HT-29 (cell line): ENCODE results near the gene FOXL1. TPM values are rescaled to one million over a fixed set of nuclear protein-coding genes. Genes with fewer than 3 reads are reported as not detected.

Experiments
- DNase-seq: peaks from one replicate; pipeline ENCODE4 v3.0.0-alpha.2; 2015; ENCODE audit warnings: low spot score
- total RNA-seq: library from RNA; depleted of rRNA; stranded (reverse); fragments of >200 nt; shearing (Covaris generic); gene quantifications from 2 replicates; pipeline ENCODE4 v1.2.3, GENCODE V29; 2014

The FOXL1 gene
- total RNA-seq, 1 experiment from 2014 or later: 2.6 TPM

DNA sequence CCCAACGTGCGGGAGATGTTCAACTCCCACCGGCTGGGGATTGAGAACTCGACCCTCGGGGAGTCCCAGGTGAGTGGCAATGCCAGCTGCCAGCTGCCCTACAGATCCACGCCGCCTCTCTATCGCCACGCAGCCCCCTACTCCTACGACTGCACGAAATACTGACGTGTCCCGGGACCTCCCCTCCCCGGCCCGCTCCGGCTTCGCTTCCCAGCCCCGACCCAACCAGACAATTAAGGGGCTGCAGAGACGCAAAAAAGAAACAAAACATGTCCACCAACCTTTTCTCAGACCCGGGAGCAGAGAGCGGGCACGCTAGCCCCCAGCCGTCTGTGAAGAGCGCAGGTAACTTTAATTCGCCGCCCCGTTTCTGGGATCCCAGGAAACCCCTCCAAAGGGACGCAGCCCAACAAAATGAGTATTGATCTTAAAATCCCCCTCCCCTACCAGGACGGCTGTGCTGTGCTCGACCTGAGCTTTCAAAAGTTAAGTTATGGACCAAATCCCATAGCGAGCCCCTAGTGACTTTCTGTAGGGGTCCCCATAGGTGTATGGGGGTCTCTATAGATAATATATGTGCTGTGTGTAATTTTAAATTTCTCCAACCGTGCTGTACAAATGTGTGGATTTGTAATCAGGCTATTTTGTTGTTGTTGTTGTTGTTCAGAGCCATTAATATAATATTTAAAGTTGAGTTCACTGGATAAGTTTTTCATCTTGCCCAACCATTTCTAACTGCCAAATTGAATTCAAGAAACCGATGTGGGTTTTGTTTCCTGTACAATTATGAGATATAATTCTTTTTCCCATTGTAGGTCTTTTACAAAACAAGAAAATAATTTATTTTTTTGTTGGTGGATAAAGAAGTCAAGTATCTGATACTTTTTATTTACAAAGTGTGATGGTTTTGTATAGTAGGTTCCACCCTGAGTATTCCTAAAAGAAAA, 9.4 kb upstream of the FOXL1 start:
- no peak for DNase-seq

- DNase-seq: no peak
These were observed 8.5 kb upstream of the FOXL1 start for GRCh38 chr16:86569701-86570447.

DNA sequence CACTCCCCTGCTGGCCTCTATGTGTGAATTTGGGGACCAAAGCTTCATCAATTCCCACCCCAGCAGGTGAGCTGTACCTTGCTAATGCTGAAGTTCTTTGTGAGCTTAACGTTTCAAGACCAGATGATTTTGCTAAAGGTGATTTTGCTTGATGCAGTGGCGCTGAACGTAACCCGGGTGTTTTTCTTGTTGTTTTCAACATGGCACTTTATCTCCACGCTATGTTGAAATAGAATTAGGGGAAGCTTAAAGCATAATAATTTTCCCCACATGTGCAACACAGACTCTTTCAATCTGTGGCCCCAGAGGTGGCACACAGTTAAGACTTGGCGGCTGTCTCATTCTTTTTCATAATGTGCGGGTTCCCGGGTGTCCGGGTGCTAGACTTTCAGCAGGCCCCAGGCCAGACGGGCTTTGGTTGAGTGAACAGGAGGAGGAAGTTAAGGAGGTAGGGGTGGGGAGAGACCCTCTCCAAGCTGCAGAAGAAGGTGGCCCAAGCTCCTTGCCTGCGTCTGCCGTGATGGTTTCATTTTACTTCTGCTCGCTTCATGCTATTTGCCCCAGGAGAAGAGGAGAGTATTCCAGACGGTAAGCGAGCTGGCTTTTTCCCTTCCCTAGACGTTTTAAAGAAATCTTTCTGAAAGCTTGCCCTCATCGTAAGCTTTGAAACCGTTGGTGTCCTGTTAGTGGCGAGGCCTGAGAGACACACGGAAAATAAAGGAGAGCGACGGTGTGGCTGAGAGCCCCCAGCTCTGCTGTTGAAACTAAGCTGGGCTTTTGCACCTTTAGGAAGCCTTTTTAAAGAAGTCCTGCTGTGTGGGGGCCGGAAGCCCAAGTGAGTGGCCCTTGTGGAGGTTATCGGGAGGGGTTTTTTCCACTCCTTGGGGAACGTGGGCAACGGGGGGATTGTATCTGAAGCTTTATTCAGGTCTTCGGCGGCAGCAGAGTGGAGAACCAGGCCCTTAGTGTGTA, 7.5 kb upstream of the FOXL1 start:
- no peak for DNase-seq

DNA sequence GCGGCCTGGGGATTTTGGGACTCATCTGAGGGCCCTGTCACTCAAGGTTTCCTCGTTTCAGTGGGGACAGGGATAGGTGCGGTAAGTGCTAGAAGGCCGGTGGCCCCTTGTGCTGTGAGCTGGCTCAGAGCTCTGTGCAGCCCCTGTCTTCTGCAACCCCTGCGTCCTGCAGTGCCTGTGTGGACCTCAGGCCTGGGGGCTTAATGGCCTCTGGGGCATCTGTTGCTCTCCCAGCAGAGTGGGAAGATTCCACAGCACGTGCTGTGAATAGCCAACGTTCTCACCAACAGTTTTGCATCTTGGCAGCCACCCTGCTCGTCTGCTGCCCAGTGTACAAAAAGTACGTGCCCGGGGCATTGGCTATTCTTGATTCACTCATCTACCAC, 6.8 kb upstream of the FOXL1 start:
- no peak for DNase-seq

GRCh38 chr16:86572041-86572521, 6.3 kb upstream of the FOXL1 start:
- no peak for DNase-seq

- no peak for DNase-seq
These were observed 5.7 kb upstream of the FOXL1 start for GRCh38 chr16:86572606-86573005.

GRCh38 chr16:86573215-86573614, 5.1 kb upstream of the FOXL1 start:
- no peak for DNase-seq

DNA sequence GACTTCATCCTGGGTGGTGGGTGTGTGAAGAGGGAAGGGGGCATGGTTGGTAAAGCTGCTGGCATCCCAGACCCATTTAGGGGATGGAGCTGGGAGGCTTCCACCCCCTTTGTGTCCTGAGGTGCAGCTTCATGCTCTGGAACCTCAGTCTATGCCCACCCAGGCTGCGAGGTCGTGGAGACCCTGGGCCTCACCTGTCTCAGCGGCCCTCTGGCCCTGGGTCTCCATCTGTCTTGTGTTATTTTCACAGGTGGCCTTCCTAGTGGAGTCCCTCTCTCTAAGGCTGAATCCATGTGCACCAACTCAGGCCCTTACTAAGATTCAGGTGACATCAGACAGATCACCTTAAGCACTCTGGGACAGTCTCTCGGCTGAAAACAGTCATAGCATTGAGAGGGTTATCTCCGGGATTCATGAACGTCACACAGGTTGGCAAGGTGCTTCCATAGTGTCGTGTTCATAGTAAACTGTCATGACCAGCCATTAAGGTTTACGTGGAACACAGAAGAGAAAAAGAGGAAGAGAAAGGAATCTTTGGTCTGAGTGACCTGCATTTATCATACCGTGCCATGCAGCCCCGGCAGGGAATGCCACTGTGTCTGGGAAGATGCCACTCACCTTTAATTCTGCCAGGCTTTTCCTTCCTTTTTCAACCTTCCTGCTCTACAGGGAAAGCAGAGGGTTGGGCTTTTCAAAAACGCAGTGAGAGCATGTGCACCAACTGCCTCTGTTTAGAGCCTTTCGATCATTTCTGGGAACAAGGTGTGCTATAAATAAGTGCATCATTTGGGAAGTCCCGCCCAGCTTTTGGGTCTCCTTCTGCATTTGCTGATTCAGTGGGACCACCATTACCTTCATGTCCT, 4.5 kb upstream of the FOXL1 start:
- no peak for DNase-seq

GRCh38 chr16:86574646-86575045, 3.7 kb upstream of the FOXL1 start:
- no peak for DNase-seq

DNA sequence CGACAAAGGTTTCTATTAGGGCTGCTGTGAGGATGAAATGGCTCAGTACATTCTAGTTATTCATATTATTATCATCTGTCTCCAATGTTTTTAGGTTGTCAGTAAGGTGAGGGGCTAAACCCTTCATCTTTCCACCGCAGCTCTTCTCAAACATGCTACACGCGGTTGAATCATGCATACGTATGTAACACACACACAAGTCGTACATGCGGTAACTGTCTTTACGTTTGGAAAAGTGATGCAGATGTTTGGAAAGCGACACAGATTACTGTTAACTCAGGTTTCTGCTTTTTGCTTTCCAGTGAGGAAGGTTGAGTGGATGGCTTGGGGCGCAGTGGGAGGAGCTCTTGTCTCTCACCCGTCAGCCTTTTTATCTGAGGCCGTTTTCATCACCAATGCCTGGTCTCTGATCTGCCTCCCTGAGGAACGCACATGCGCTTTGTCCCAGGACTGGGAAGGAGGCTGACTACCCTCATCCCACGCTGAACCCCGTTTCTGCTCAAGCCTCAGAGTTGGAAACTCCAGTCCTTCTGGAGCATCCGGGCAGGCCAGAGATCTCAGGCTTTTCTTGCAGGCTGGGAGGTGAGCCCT, 3.2 kb upstream of the FOXL1 start:
- no peak for DNase-seq

- peak; percentile 88 for DNase-seq
These were observed 2.4 kb upstream of the FOXL1 start for GRCh38 chr16:86575754-86576557.

- DNase-seq: peak; percentile 3
These were observed 1.6 kb upstream of the FOXL1 start for GRCh38 chr16:86576591-86577313.

DNA sequence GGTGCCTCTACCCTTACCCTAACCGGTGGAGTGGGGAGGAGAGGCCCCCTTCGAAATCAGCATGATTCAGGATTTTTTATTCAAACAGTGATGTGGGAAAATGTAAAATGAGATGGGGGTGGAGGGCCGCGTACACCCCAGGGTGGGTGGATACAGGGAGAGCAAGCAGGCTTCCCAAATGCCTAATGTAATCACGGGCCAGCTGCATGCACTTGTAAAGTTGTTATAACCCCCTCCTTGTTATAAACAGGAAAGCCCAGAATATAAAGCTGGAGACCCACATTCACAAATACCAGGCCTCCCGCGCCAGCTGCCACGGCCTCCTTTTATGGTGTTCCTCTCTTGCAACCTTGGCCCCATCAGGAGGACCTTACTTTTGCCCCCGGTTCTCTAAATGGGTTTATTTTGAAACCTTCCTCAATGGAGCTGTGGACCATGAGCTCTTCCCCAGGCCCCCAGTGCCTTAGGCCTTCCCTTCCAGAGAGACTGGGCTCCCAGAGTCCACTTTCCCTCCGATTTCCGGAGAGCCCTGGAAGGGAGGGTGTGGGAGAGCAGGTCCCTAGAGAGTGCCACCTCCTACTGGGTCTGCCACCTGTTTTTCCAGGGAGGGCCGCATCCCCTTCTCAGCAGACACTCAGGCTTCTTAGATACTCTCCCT, 906 bp upstream of the FOXL1 start:
- no peak for DNase-seq

DNA sequence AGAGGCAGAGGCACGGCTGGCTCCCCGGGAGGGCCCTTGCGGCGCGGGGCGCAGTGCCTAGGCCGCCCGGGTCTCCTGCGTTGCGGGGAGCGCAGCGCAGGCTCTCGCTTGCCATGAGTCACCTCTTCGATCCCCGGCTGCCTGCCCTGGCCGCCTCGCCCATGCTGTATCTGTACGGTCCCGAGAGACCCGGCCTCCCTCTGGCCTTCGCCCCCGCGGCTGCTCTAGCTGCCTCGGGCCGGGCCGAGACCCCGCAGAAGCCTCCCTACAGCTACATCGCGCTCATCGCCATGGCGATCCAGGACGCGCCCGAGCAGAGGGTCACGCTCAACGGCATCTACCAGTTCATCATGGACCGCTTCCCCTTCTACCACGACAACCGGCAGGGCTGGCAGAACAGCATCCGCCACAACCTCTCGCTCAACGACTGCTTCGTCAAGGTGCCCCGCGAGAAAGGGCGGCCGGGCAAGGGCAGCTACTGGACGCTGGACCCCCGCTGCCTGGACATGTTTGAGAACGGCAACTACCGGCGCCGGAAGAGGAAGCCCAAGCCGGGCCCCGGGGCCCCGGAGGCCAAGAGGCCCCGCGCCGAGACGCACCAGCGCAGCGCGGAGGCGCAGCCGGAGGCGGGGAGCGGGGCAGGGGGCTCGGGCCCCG, 390 bp downstream of the FOXL1 start:
- DNase-seq: no peak

- no peak for DNase-seq
These were observed 1.1 kb downstream of the FOXL1 start for GRCh38 chr16:86579268-86580062.

GRCh38 chr16:86580063-86580790, 1.9 kb downstream of the FOXL1 start:
- no peak for DNase-seq
